RWPE2 (cell line): ENCODE data around the gene PIGH.

Experiments used
- ATAC-seq: fragments of 200-7000 bp; cut with Tn5 transposase; 3 replicates; pipeline ENCODE4 v1.9.1; 2021; ENCODE audit warnings: low read depth
- DNase-seq: peaks from one replicate; pipeline ENCODE4 v3.0.0-alpha.2; 2020; ENCODE audit warnings: low spot score
- H3K27ac ChIP-seq: fragments of 450-650 bp; 2 replicates; pipeline ENCODE4 v1.5.1; 2017; ENCODE audit warnings: mild to moderate bottlenecking; ENCODE audit not compliant: poor library complexity, severe bottlenecking
- H3K27me3 ChIP-seq: fragments of 250-450 bp; sonication (Bioruptor Pico); 2 replicates; pipeline ENCODE4 v1.5.1; 2021; ENCODE audit warnings: mild to moderate bottlenecking, moderate library complexity; ENCODE audit not compliant: insufficient read depth, poor library complexity, severe bottlenecking
- H3K36me3 ChIP-seq: fragments of 250-450 bp; sonication (Bioruptor Pico); 2 replicates; pipeline ENCODE4 v1.5.1; 2020; ENCODE audit warnings: low read depth, mild to moderate bottlenecking, moderate library complexity
- H3K4me1 ChIP-seq: fragments of 250-450 bp; sonication (Bioruptor Pico); 2 replicates; pipeline ENCODE4 v1.5.1; 2021; ENCODE audit warnings: mild to moderate bottlenecking, moderate library complexity; ENCODE audit not compliant: insufficient read depth, poor library complexity, severe bottlenecking
- H3K4me3 ChIP-seq: fragments of 250-450 bp; sonication (Bioruptor Pico); 2 replicates; pipeline ENCODE4 v1.5.1; 2021; ENCODE audit warnings: mild to moderate bottlenecking, moderate library complexity; ENCODE audit not compliant: severe bottlenecking
- H3K9me3 ChIP-seq: fragments of 250-450 bp; sonication (Bioruptor Pico); 2 replicates; pipeline ENCODE4 v1.5.1; 2021; ENCODE audit warnings: mild to moderate bottlenecking, moderate library complexity; ENCODE audit not compliant: severe bottlenecking
- TF ChIP-seq, protein P1 (sequence below): fragments of 450-650 bp; IDR thresholded peaks from one replicate; pipeline ENCODE4 v1.5.1; 2017; ENCODE audit warnings: mild to moderate bottlenecking, moderate library complexity; ENCODE audit not compliant: poor library complexity, severe bottlenecking

Gene PIGH, protein sequence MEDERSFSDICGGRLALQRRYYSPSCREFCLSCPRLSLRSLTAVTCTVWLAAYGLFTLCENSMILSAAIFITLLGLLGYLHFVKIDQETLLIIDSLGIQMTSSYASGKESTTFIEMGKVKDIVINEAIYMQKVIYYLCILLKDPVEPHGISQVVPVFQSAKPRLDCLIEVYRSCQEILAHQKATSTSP

DNA sequence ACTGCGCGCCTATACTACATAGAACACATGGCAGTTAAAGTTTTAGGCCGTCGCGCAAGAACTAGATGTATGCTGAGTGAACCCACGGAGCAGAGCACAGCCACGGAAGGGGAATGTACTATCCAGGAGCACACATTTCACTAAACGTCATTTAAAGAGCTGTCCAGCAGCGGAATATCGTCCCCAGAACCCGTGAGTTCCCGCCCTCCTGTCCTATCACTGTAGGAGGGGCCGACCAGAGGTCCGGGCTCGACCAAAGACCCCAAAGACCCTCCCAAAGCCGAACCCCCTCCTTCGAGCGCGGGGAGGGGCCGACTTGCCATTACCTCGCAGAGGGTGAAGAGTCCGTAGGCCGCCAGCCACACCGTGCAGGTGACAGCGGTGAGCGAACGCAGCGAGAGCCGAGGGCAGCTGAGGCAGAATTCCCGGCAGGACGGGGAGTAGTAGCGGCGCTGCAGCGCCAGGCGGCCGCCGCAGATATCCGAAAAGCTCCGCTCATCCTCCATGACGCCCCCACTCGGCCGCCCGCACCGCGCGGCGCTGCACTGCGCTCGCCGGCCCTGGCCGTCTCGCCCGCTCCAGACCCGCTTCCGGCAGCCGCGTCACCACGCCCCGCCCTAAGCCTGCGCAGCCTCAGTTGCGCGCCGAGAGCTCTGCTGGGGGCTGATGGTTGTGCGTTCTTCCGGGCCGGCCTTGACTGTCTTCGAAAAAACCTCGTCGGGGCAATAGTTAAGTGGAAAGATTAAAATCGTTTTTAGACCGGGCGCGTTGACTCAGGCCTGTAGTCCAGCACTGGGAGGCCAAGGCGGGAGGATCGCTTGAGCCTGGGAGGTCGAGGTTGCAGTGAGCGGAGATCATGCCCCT lies at the start of gene PIGH:
Gene PIGH, minus strand, starts transcription at position 571 of the 864 bp plus-strand sequence. Its CDS starts 65 bp downstream, at position 506.
- peak; percentile 84 for DNase-seq
- Histone ChIP-seq H3K27me3 (no peaks in the 10 kb centered on the region), H3K27ac (peak within 1 kb of the TSS; percentile 30), H3K4me1 (no peaks in the 10 kb centered on the region), H3K36me3 (no peaks in the 10 kb centered on the region), H3K4me3 (peak within 1 kb of the TSS; percentile 78), H3K9me3 (no peaks in the 10 kb centered on the region)
- ATAC-seq = peak; percentile 95
- TF ChIP-seq, protein P1, sequence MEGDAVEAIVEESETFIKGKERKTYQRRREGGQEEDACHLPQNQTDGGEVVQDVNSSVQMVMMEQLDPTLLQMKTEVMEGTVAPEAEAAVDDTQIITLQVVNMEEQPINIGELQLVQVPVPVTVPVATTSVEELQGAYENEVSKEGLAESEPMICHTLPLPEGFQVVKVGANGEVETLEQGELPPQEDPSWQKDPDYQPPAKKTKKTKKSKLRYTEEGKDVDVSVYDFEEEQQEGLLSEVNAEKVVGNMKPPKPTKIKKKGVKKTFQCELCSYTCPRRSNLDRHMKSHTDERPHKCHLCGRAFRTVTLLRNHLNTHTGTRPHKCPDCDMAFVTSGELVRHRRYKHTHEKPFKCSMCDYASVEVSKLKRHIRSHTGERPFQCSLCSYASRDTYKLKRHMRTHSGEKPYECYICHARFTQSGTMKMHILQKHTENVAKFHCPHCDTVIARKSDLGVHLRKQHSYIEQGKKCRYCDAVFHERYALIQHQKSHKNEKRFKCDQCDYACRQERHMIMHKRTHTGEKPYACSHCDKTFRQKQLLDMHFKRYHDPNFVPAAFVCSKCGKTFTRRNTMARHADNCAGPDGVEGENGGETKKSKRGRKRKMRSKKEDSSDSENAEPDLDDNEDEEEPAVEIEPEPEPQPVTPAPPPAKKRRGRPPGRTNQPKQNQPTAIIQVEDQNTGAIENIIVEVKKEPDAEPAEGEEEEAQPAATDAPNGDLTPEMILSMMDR = peak; percentile 63

DNA sequence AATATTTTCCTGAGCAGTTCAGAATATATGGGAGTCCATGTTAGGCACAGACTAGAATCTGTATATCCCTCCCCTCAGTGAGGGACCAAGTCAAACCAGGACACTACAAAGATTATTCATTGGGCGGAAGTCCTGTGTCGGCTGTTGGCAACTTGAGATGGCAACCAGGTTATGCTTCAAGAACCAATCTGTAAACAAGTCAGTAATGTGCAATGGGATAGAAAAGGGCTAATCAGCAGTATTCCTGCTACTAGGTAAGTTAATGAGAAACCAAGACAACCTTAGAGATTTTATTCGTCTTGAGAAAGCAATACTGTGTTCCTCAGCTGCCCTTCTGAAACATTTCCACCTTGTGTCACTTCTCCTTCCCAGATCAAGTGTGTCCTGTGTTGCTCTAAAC lies 46.1 kb upstream of the PIGH start:
- Histone ChIP-seq H3K27ac (no peak overlapping the region), H3K36me3 (peaks cover 47% of the 10 kb centered on the region), H3K27me3 (no peaks in the 10 kb centered on the region), H3K9me3 (no peaks in the 10 kb centered on the region), H3K4me3 (no peak overlapping the region), H3K4me1 (peaks cover 10% of the 10 kb centered on the region)
- ATAC-seq (no peak), DNase-seq (no peak)
- TF ChIP-seq, protein P1 = no peak

DNA sequence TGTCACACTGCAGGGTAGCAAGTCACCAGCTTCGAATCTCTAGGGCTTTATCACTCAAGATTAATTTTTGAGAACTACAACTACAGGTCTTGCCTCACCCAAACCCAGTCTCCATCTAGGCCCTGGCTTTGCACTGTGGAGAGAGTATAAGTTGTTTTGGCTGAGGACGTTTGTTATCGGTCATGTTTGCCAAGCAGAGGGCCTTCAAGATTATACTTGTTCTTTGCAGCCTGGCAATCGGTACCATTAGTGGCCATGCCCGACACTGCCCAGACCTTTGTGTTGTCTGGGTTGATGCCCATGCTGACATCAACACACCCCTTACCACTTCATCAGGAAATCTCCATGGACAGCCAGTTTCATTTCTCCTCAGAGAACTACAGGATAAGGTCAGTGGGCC lies 45.3 kb upstream of the PIGH start:
- no peak for ATAC-seq

GRCh38 chr14:67644428-67644827 lies 44.4 kb upstream of the PIGH start:
- no peaks in the 10 kb centered on the region for H3K9me3 ChIP-seq

More for the DNA sequence above, 45.3 kb upstream of the PIGH start:
- Histone ChIP-seq H3K4me3 (no peak overlapping the region), H3K9me3 (no peaks in the 10 kb centered on the region), H3K4me1 (peaks cover 2% of the 10 kb centered on the region), H3K36me3 (peaks cover 40% of the 10 kb centered on the region), H3K27me3 (no peaks in the 10 kb centered on the region), H3K27ac (no peak overlapping the region)
- TF ChIP-seq, protein P1 = no peak
- DNase-seq = no peak

More at GRCh38 chr14:67644428-67644827, 44.4 kb upstream of the PIGH start:
- TF ChIP-seq, protein P1 = no peak
- H3K4me1 ChIP-seq = no peaks in the 10 kb centered on the region
- H3K27ac ChIP-seq = no peak overlapping the region
- DNase-seq = no peak
- ATAC-seq = no peak
- no peaks in the 10 kb centered on the region for H3K27me3 ChIP-seq
- H3K36me3 ChIP-seq = peaks cover 30% of the 10 kb centered on the region
- no peak overlapping the region for H3K4me3 ChIP-seq
